WTC11 (cell line): ENCODE results near the gene MANBA. TPM values are rescaled to one million over a fixed set of nuclear protein-coding genes. Genes with fewer than 3 reads are reported as not detected.

Source experiments
- ATAC-seq: fragments of 200-7000 bp; cut with Tn5 transposase; 2 replicates; pipeline ENCODE4 v1.10.0; 2021; ENCODE audit warnings: mild to moderate bottlenecking, moderate library complexity
- CTCF ChIA-PET: fragments of 300-600 bp; sonication (Branson Sonifier 250); formaldehyde crosslinking; loops from one replicate; lab custom pipeline; 2021; ENCODE audit warnings: antibody characterized with exemption; lab: Charles Lee
- POLR2A ChIA-PET: fragments of 350-600 bp; sonication (Branson Sonifier 250); formaldehyde crosslinking; loops from one replicate; lab custom pipeline; 2021; ENCODE audit warnings: antibody characterized with exemption; lab: Charles Lee
- DNase-seq: peaks from one replicate; pipeline ENCODE4 v3.0.0; 2021; ENCODE audit warnings: low spot score
- H3K27ac Mint-ChIP-seq: 2 replicates; pipeline ENCODE4 v1.8.0; 2021; ENCODE audit warnings: mixed read lengths
- H3K27me3 Mint-ChIP-seq: 2 replicates; pipeline ENCODE4 v1.8.0; 2021; ENCODE audit warnings: low read depth, mild to moderate bottlenecking, moderate library complexity, mixed read lengths
- H3K36me3 Mint-ChIP-seq: 2 replicates; pipeline ENCODE4 v1.8.0; 2021; ENCODE audit warnings: mixed read lengths
- H3K4me1 Mint-ChIP-seq: 2 replicates; pipeline ENCODE4 v1.8.0; 2022; ENCODE audit warnings: mixed read lengths
- H3K4me3 Mint-ChIP-seq: 2 replicates; pipeline ENCODE4 v1.8.0; 2021; ENCODE audit warnings: mild to moderate bottlenecking, moderate library complexity, mixed read lengths
- H3K9me3 Mint-ChIP-seq: 2 replicates; pipeline ENCODE4 v1.8.0; 2021; ENCODE audit warnings: mixed read lengths
- E2F1 ChIP-seq: sonication (generic); formaldehyde crosslinking; IDR thresholded peaks from 2 replicates; pipeline ENCODE4 v1.8.0; 2022; ENCODE audit warnings: mild to moderate bottlenecking, missing genetic modification reagents
- EMX1 ChIP-seq: fragments of 250-450 bp; sonication (Bioruptor Pico); IDR thresholded peaks from 2 replicates; pipeline ENCODE4 v1.8.0; 2021; ENCODE audit warnings: mild to moderate bottlenecking
- MXD4 ChIP-seq: fragments of 250-450 bp; sonication (Bioruptor Pico); IDR thresholded peaks from 2 replicates; pipeline ENCODE4 v1.8.0; 2021; ENCODE audit warnings: mild to moderate bottlenecking, moderate library complexity, borderline replicate concordance
- MYBL2 ChIP-seq: sonication (generic); formaldehyde crosslinking; IDR thresholded peaks from 2 replicates; pipeline ENCODE4 v1.8.1; 2023; ENCODE audit warnings: mild to moderate bottlenecking, moderate library complexity, missing genetic modification reagents
- NFATC4 ChIP-seq: fragments of 250-450 bp; sonication (Bioruptor Pico); IDR thresholded peaks from 2 replicates; pipeline ENCODE4 v1.9.0; 2021; ENCODE audit warnings: mild to moderate bottlenecking
- NFYB ChIP-seq: sonication (generic); formaldehyde crosslinking; conservative IDR thresholded peaks from 2 replicates; pipeline ENCODE4 v1.8.0; 2022; ENCODE audit warnings: low read depth, missing genetic modification reagents
- SP1 ChIP-seq: sonication (generic); formaldehyde crosslinking; conservative IDR thresholded peaks from 2 replicates; pipeline ENCODE4 v1.8.1; 2022; ENCODE audit warnings: missing genetic modification reagents
- STAT6 ChIP-seq: sonication (generic); formaldehyde crosslinking; conservative IDR thresholded peaks from 2 replicates; pipeline ENCODE4 v1.8.1; 2023; ENCODE audit warnings: mild to moderate bottlenecking, low read depth, missing genetic modification reagents, moderate library complexity
- ZNF121 ChIP-seq: sonication (generic); formaldehyde crosslinking; IDR thresholded peaks from 2 replicates; pipeline ENCODE4 v1.8.0; 2023; ENCODE audit warnings: missing genetic modification reagents
- ZNF317 ChIP-seq: sonication (generic); formaldehyde crosslinking; IDR thresholded peaks from 2 replicates; pipeline ENCODE4 v1.8.1; 2023; ENCODE audit warnings: low read depth, mild to moderate bottlenecking, moderate library complexity, missing genetic modification reagents, borderline replicate concordance
- ZNF512 ChIP-seq: sonication (generic); formaldehyde crosslinking; IDR thresholded peaks from 2 replicates; pipeline ENCODE4 v1.8.1; 2022; ENCODE audit warnings: missing genetic modification reagents, borderline replicate concordance
- ZSCAN18 ChIP-seq: fragments of 250-450 bp; sonication (Bioruptor Pico); IDR thresholded peaks from 2 replicates; pipeline ENCODE4 v2.1.2; 2022; ENCODE audit warnings: mild to moderate bottlenecking, moderate library complexity
- total RNA-seq: library from RNA; stranded (reverse); gene quantifications from 3 replicates; pipeline ENCODE4 v1.2.3, GENCODE V29; 2021
- TF ChIP-seq, protein P1 (sequence below): sonication (generic); formaldehyde crosslinking; IDR thresholded peaks from 2 replicates; pipeline ENCODE4 v1.8.1; 2023; ENCODE audit warnings: mild to moderate bottlenecking, missing genetic modification reagents, moderate library complexity
- TF ChIP-seq, protein P2 (sequence below): sonication (generic); formaldehyde crosslinking; IDR thresholded peaks from 2 replicates; pipeline ENCODE4 v1.8.1; 2023; ENCODE audit warnings: mild to moderate bottlenecking, missing genetic modification reagents
- TF ChIP-seq, protein P3 (sequence below): sonication (generic); formaldehyde crosslinking; IDR thresholded peaks from 2 replicates; pipeline ENCODE4 v1.8.1; 2023; ENCODE audit warnings: mild to moderate bottlenecking, missing genetic modification reagents, borderline replicate concordance
- TF ChIP-seq, protein P4 (sequence below): sonication (generic); formaldehyde crosslinking; IDR thresholded peaks from 2 replicates; pipeline ENCODE4 v1.8.0; 2022; ENCODE audit warnings: missing genetic modification reagents

Gene MANBA
- total RNA-seq, 1 experiment from 2014 or later: 35.1 TPM

GRCh38 chr4:102612824-102613366, 147.9 kb downstream of the MANBA start (continued):
- TF ChIP-seq ZSCAN18 (CRISPR knock-in tag) (no peak), ZNF121 (CRISPR knock-in tag) (no peak), NFATC4 (CRISPR knock-in tag) (no peak), NFYB (CRISPR knock-in tag) (no peak), EMX1 (CRISPR knock-in tag) (no peak), MYBL2 (CRISPR knock-in tag) (no peak), ZNF512 (no peak), SP1 (CRISPR knock-in tag) (no peak), ZNF317 (CRISPR knock-in tag) (no peak)
- TF ChIP-seq, protein P1, sequence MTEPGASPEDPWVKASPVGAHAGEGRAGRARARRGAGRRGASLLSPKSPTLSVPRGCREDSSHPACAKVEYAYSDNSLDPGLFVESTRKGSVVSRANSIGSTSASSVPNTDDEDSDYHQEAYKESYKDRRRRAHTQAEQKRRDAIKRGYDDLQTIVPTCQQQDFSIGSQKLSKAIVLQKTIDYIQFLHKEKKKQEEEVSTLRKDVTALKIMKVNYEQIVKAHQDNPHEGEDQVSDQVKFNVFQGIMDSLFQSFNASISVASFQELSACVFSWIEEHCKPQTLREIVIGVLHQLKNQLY (CRISPR knock-in tag): no peak
- TF ChIP-seq, protein P2, sequence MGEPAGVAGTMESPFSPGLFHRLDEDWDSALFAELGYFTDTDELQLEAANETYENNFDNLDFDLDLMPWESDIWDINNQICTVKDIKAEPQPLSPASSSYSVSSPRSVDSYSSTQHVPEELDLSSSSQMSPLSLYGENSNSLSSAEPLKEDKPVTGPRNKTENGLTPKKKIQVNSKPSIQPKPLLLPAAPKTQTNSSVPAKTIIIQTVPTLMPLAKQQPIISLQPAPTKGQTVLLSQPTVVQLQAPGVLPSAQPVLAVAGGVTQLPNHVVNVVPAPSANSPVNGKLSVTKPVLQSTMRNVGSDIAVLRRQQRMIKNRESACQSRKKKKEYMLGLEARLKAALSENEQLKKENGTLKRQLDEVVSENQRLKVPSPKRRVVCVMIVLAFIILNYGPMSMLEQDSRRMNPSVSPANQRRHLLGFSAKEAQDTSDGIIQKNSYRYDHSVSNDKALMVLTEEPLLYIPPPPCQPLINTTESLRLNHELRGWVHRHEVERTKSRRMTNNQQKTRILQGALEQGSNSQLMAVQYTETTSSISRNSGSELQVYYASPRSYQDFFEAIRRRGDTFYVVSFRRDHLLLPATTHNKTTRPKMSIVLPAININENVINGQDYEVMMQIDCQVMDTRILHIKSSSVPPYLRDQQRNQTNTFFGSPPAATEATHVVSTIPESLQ (CRISPR knock-in tag): no peak
- TF ChIP-seq, all 79 proteins: peak for 0

DNA sequence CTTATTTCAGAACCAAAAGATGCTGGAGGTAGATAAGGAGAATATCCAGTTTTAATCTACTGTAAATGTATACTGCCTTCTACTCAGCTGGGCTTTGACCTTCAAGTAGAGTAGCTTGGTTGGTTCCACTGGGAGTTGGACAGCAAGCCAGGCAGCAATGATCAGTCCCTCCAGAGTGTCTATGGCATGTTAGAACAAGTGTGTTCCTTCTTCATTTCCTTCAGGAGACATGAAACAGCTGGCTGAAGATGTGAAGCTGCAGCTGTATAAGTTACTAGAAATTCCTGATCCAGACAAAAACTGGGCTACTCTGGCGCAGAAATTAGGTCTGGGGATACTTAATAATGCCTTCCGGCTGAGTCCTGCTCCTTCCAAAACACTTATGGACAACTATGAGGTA, 148.6 kb downstream of the MANBA start:
- POLR2A ChIA-PET: no interaction called here
- Mint-ChIP-seq H3K27ac (peak overlapping the region; percentile 77; the same call in 1 of the 2 replicates), H3K4me1 (peaks cover 38% of the 10 kb centered on the region), H3K27me3 (no peaks in the 10 kb centered on the region), H3K36me3 (peaks cover 3% of the 10 kb centered on the region; the same call in 1 of the 2 replicates), H3K4me3 (no peak overlapping the region), H3K9me3 (peaks cover 4% of the 10 kb centered on the region; the same call in 1 of the 2 replicates)
- DNase-seq: no peak
- ATAC-seq: no peak
- CTCF ChIA-PET: no interaction called here
- TF ChIP-seq, protein P3, sequence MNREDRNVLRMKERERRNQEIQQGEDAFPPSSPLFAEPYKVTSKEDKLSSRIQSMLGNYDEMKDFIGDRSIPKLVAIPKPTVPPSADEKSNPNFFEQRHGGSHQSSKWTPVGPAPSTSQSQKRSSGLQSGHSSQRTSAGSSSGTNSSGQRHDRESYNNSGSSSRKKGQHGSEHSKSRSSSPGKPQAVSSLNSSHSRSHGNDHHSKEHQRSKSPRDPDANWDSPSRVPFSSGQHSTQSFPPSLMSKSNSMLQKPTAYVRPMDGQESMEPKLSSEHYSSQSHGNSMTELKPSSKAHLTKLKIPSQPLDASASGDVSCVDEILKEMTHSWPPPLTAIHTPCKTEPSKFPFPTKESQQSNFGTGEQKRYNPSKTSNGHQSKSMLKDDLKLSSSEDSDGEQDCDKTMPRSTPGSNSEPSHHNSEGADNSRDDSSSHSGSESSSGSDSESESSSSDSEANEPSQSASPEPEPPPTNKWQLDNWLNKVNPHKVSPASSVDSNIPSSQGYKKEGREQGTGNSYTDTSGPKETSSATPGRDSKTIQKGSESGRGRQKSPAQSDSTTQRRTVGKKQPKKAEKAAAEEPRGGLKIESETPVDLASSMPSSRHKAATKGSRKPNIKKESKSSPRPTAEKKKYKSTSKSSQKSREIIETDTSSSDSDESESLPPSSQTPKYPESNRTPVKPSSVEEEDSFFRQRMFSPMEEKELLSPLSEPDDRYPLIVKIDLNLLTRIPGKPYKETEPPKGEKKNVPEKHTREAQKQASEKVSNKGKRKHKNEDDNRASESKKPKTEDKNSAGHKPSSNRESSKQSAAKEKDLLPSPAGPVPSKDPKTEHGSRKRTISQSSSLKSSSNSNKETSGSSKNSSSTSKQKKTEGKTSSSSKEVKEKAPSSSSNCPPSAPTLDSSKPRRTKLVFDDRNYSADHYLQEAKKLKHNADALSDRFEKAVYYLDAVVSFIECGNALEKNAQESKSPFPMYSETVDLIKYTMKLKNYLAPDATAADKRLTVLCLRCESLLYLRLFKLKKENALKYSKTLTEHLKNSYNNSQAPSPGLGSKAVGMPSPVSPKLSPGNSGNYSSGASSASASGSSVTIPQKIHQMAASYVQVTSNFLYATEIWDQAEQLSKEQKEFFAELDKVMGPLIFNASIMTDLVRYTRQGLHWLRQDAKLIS (CRISPR knock-in tag): no peak
- TF ChIP-seq, protein P4, sequence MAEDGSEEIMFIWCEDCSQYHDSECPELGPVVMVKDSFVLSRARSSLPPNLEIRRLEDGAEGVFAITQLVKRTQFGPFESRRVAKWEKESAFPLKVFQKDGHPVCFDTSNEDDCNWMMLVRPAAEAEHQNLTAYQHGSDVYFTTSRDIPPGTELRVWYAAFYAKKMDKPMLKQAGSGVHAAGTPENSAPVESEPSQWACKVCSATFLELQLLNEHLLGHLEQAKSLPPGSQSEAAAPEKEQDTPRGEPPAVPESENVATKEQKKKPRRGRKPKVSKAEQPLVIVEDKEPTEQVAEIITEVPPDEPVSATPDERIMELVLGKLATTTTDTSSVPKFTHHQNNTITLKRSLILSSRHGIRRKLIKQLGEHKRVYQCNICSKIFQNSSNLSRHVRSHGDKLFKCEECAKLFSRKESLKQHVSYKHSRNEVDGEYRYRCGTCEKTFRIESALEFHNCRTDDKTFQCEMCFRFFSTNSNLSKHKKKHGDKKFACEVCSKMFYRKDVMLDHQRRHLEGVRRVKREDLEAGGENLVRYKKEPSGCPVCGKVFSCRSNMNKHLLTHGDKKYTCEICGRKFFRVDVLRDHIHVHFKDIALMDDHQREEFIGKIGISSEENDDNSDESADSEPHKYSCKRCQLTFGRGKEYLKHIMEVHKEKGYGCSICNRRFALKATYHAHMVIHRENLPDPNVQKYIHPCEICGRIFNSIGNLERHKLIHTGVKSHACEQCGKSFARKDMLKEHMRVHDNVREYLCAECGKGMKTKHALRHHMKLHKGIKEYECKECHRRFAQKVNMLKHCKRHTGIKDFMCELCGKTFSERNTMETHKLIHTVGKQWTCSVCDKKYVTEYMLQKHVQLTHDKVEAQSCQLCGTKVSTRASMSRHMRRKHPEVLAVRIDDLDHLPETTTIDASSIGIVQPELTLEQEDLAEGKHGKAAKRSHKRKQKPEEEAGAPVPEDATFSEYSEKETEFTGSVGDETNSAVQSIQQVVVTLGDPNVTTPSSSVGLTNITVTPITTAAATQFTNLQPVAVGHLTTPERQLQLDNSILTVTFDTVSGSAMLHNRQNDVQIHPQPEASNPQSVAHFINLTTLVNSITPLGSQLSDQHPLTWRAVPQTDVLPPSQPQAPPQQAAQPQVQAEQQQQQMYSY (CRISPR knock-in tag): no peak
- TF ChIP-seq E2F1 (CRISPR knock-in tag) (no peak), MXD4 (CRISPR knock-in tag) (no peak), STAT6 (CRISPR knock-in tag) (no peak)
